B cell (primary cell): Measurements from ENCODE around the gene TMEM151A.

ENCODE experiments used
- CTCF ChIP-seq: fragments of 200-600 bp; IDR thresholded peaks from one replicate; pipeline ENCODE4 v1.8.0; 2022; ENCODE audit warnings: antibody characterized with exemption, mild to moderate bottlenecking
- EZH2 ChIP-seq: IDR thresholded peaks from 2 replicates; pipeline ENCODE4 v1.6.1; 2012; ENCODE audit warnings: borderline replicate concordance, low read depth, mild to moderate bottlenecking, moderate library complexity, low read length; ENCODE audit not compliant: insufficient read depth, poor library complexity, severe bottlenecking

GRCh38 chr11:66337103-66337899, 45.6 kb downstream of the TMEM151A start:
- no peak for TF ChIP-seq CTCF
- TF ChIP-seq EZH2, result no peak
